IgD-negative memory B cell (primary cell): ENCODE measurements around the gene FBXO42. TPM values are rescaled to one million over a fixed set of nuclear protein-coding genes. Genes with fewer than 3 reads are reported as not detected.
"Not testable (repeated sequence)": the region's sequence is repeated elsewhere in the genome, so short reads cannot be mapped to it uniquely, and the experiment has no call there.

ENCODE experiments used
- H3K27ac Mint-ChIP-seq, 3 donors: one replicate each; pipeline ENCODE4 v1.8.0; 2020 to 2022; ENCODE audit warnings: mild to moderate bottlenecking in 3 of 3, mixed read lengths in 3 of 3, moderate library complexity in 1 of 3
- H3K27me3 Mint-ChIP-seq: one replicate; pipeline ENCODE4 v1.8.0; 2021; ENCODE audit warnings: mixed read lengths
- H3K36me3 Mint-ChIP-seq: one replicate; pipeline ENCODE4 v1.8.0; 2020; ENCODE audit warnings: mild to moderate bottlenecking, mixed read lengths
- H3K4me1 Mint-ChIP-seq, 3 donors: one replicate each; pipeline ENCODE4 v1.8.0; 2020 to 2022; ENCODE audit warnings: mixed read lengths in 3 of 3, mild to moderate bottlenecking in 1 of 3
- H3K4me3 Mint-ChIP-seq, 4 donors: one replicate each; pipeline ENCODE4 v1.8.0; 2020 to 2022; ENCODE audit warnings: mild to moderate bottlenecking in 4 of 4, mixed read lengths in 4 of 4, moderate library complexity in 3 of 4
- H3K9me3 Mint-ChIP-seq, 3 donors: one replicate each; pipeline ENCODE4 v1.8.0; 2020 to 2021; ENCODE audit warnings: mixed read lengths in 3 of 3, mild to moderate bottlenecking in 1 of 3
- polyA plus RNA-seq: library from polyadenylated mRNA; unstranded; fragments of 300-500 nt; fragmentation: Illumina TruSeq; gene quantifications from one replicate; pipeline ENCODE4 v1.2.3, GENCODE V29; 2021

The FBXO42 gene
- polyA plus RNA-seq, 1 donor from 2014 or later = 26.8 TPM

DNA sequence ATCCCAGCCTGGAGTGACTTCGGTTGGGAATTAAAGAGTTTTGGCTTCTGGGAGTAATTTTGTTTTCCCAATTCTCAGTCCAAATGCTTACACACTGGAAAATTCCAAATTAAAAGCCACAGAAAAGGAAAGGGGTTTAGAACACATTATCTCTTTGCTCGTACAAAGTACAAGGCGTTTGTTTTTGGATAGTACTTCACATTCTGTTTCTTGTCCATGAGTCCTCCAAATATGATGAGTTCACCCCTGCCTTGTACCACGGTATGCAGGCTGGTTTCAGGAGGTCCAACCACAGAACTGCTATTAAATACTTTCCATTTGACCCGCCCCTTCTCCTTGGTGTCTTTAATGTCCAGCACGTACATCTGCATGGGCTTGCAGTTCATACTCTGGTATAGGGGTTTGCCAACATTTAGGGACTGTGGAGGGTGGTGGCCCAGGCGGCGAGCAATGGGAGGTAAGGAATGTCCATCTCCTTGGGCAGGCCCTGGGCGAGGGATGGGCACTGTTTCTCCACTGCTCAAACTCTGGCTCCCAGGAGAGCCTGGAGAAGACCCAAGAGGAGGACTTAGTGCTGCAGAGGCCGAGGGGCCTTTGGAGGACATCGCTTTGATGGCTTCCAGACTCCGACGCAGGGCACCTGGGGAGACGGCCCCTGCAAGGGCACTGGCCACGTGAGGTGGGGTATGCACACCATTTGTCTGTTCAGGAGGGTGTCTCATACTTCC lies 101.6 kb downstream of the FBXO42 start:
- no peaks in the 10 kb centered on the region for H3K27me3 Mint-ChIP-seq
- H3K9me3 Mint-ChIP-seq = no peaks in the 10 kb centered on the region
- H3K27ac Mint-ChIP-seq = no peak overlapping the region
- no peak overlapping the region for H3K4me3 Mint-ChIP-seq
- H3K36me3 Mint-ChIP-seq = peaks cover 4% of the 10 kb centered on the region
- H3K4me1 Mint-ChIP-seq = peaks cover 5 to 16% (median 10%) of the 10 kb centered on the region in 3 donors

- Mint-ChIP-seq H3K27me3 (no peaks in the 10 kb centered on the region), H3K9me3 (no peaks in the 10 kb centered on the region), H3K27ac (peak overlapping the region in 2 of 3 donors; percentile 53 to 80), H3K36me3 (peaks cover 4% of the 10 kb centered on the region), H3K4me1 (peaks cover 8 to 16% (median 10%) of the 10 kb centered on the region in 3 donors), H3K4me3 (no peak overlapping the region)
Observed at GRCh38 chr1:16249596-16250241, 102.6 kb downstream of the FBXO42 start.

GRCh38 chr1:16248603-16249516 lies 103.4 kb downstream of the FBXO42 start:
- Mint-ChIP-seq H3K36me3 (peaks cover 2% of the 10 kb centered on the region), H3K4me3 (no peak overlapping the region), H3K4me1 (peaks cover 13 to 21% (median 16%) of the 10 kb centered on the region in 3 donors), H3K27ac (peak overlapping the region; percentile 1 to 80 (median 16)), H3K9me3 (no peaks in the 10 kb centered on the region), H3K27me3 (no peaks in the 10 kb centered on the region)

GRCh38 chr1:16248007-16248436 lies 104.3 kb downstream of the FBXO42 start:
- peaks cover 2% of the 10 kb centered on the region for H3K36me3 Mint-ChIP-seq
- H3K27me3 Mint-ChIP-seq = no peaks in the 10 kb centered on the region
- peaks cover 13 to 21% (median 16%) of the 10 kb centered on the region in 3 donors for H3K4me1 Mint-ChIP-seq
- no peaks in the 10 kb centered on the region for H3K9me3 Mint-ChIP-seq
- no peak overlapping the region for H3K27ac Mint-ChIP-seq
- no peak overlapping the region for H3K4me3 Mint-ChIP-seq

DNA sequence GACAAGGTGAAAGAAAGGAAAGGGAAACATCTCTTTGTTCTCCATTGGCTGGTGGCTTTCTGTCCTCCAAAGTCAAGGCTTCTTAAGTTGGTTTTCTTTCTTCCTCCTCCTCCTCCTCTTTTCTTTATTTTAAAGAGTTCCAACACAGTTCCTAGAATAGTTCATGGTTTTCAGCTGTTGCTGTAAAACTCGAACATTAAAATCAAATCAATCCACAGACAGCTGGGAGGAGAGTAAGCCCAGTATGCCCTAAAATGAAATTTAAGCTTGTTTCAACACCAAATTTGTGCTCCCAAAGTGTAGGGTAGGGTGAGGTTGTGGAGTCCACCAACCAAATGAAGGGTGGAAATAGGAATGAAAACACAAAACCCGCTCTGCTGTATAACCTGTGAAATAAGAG lies 104.8 kb downstream of the FBXO42 start:
- Mint-ChIP-seq H3K27me3 (no peaks in the 10 kb centered on the region), H3K27ac (no peak overlapping the region), H3K36me3 (no peaks in the 10 kb centered on the region), H3K9me3 (no peaks in the 10 kb centered on the region), H3K4me3 (no peak overlapping the region), H3K4me1 (peaks cover 13 to 21% (median 16%) of the 10 kb centered on the region in 3 donors)

- no peaks in the 10 kb centered on the region for H3K9me3 Mint-ChIP-seq
- no peak overlapping the region for H3K27ac Mint-ChIP-seq
- H3K27me3 Mint-ChIP-seq = no peaks in the 10 kb centered on the region
- H3K36me3 Mint-ChIP-seq = no peaks in the 10 kb centered on the region
- peaks cover 13 to 21% (median 16%) of the 10 kb centered on the region in 3 donors for H3K4me1 Mint-ChIP-seq
- H3K4me3 Mint-ChIP-seq = peak overlapping the region in 1 of 4 donors; percentile 16
Observed at GRCh38 chr1:16246961-16247360, 105.3 kb downstream of the FBXO42 start.

DNA sequence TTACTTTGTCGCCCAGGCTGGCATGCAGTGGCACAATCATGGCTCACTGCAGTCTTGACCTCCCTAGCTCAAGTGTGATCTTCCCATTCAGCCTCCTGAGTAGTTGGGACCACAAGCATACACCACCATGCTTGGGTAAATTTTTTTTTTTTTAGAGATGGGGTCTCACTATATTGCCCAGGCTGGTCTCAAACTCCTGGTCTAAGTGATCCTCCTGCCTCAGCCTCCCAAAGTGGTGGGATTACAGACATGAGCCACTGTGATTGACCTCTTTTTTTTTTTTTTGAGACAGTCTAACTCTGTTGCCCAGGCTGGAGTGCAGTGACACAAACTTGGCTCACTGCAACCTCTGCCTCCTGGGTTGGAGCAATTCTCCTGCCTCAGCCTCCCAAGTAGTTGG lies 106.0 kb downstream of the FBXO42 start:
- H3K9me3 Mint-ChIP-seq, H3K4me3 Mint-ChIP-seq, H3K27me3 Mint-ChIP-seq, H3K27ac Mint-ChIP-seq, H3K36me3 Mint-ChIP-seq: not testable (repeated sequence)
- H3K4me1 Mint-ChIP-seq = peaks cover 13 to 21% (median 16%) of the 10 kb centered on the region in 3 donors

- Mint-ChIP-seq H3K4me3 (no peak overlapping the region), H3K27me3 (no peaks in the 10 kb centered on the region), H3K36me3 (no peaks in the 10 kb centered on the region), H3K27ac (peak overlapping the region in 1 of 3 donors; percentile 94), H3K9me3 (no peaks in the 10 kb centered on the region), H3K4me1 (peaks cover 13 to 21% (median 16%) of the 10 kb centered on the region in 3 donors)
Observed at GRCh38 chr1:16245476-16246196, 106.6 kb downstream of the FBXO42 start.

GRCh38 chr1:16244650-16245285 lies 107.5 kb downstream of the FBXO42 start:
- H3K36me3 Mint-ChIP-seq = no peaks in the 10 kb centered on the region
- H3K9me3 Mint-ChIP-seq = no peaks in the 10 kb centered on the region
- H3K4me1 Mint-ChIP-seq = peaks cover 13 to 18% (median 16%) of the 10 kb centered on the region in 3 donors
- H3K27me3 Mint-ChIP-seq = no peaks in the 10 kb centered on the region
- peak overlapping the region in 2 of 3 donors; percentile 82 to 94 for H3K27ac Mint-ChIP-seq
- peak overlapping the region in 1 of 4 donors; percentile 32 for H3K4me3 Mint-ChIP-seq

DNA sequence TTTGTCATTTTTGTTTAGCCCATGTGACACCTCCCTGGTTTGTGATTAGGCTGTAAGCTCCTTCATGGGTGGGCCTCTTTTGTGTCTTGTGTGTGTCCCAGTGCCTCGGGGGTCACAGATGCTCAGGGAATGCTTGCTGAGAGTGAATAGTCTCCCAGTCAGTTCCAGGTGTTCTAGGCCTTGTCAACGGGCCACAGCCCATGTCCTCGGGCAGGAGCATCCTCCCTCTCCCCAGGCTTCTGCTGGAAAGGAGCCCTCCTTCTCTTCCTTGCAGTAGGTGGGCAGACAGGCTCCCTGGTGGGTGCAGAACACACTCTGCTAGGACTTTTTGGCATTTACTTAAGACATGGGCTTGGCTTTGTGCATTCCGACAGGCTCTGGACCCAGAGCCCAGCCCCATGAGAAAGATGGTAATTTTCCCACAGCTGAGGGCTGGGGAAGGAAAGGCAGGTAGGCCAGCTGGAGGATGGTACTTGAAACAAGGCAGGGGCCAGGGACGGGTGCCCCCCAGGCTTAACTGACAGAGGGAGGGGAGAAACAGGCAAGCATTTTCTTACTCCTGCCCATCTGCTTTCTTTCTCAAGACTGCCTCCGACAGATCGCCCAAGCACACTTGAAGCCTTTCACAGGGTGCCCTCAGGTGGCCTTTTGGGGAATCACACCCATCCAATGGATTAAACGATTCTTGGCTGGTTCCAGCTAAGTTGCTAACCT lies 108.2 kb downstream of the FBXO42 start:
- no peaks in the 10 kb centered on the region for H3K9me3 Mint-ChIP-seq
- H3K36me3 Mint-ChIP-seq = no peaks in the 10 kb centered on the region
- H3K4me1 Mint-ChIP-seq = peaks cover 11 to 13% (median 11%) of the 10 kb centered on the region in 3 donors
- H3K4me3 Mint-ChIP-seq = peak overlapping the region in 1 of 4 donors; percentile 32
- H3K27ac Mint-ChIP-seq = peak overlapping the region in 2 of 3 donors; percentile 82 to 94
- H3K27me3 Mint-ChIP-seq = no peaks in the 10 kb centered on the region

DNA sequence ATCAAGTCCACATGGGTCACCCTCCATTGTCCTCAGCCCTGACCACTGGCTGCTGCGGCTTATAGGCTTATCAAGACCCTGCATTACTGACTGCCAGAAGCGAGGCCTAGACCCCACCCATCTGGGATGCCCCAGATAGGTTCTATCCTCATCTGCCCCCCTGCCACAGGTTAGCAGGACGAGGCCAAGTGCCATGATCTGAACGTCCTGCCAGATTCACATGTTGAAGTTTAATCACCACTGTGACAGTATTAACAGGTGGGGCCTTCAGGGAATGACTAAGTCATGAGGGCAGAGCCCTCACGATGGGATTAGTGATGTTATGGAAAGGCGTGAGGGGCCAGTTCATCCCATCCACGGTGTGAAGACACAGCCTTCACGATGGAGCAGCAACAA lies 109.1 kb downstream of the FBXO42 start:
- Mint-ChIP-seq H3K27me3 (no peaks in the 10 kb centered on the region), H3K4me1 (peaks cover 4 to 9% (median 6%) of the 10 kb centered on the region in 3 donors), H3K9me3 (no peaks in the 10 kb centered on the region), H3K4me3 (no peak overlapping the region), H3K27ac (peak overlapping the region in 2 of 3 donors; percentile 23 to 48), H3K36me3 (no peaks in the 10 kb centered on the region)

GRCh38 chr1:16242556-16243214 lies 109.6 kb downstream of the FBXO42 start:
- peaks cover 6 to 9% (median 6%) of the 10 kb centered on the region in 3 donors for H3K4me1 Mint-ChIP-seq
- no peaks in the 10 kb centered on the region for H3K9me3 Mint-ChIP-seq
- peak overlapping the region in 1 of 3 donors; percentile 48 for H3K27ac Mint-ChIP-seq
- no peaks in the 10 kb centered on the region for H3K27me3 Mint-ChIP-seq
- H3K36me3 Mint-ChIP-seq = no peaks in the 10 kb centered on the region
- no peak overlapping the region for H3K4me3 Mint-ChIP-seq

- Mint-ChIP-seq H3K4me3 (no peak overlapping the region), H3K4me1 (peaks cover 7 to 11% (median 9%) of the 10 kb centered on the region in 3 donors), H3K27ac (peak overlapping the region in 2 of 3 donors; percentile 16 to 48), H3K36me3 (no peaks in the 10 kb centered on the region), H3K9me3 (no peaks in the 10 kb centered on the region), H3K27me3 (no peaks in the 10 kb centered on the region)
Observed at GRCh38 chr1:16241221-16241708, 111.0 kb downstream of the FBXO42 start.
